GM19455 (cell line): ENCODE measurements around the gene PLXNA2.

Source experiments
- ATAC-seq: cut with Tn5 transposase; IDR thresholded peaks from one replicate; pipeline ENCODE4 v1.9.1; 2021; ENCODE audit not compliant: unreplicated experiment

PLXNA2 gene

DNA sequence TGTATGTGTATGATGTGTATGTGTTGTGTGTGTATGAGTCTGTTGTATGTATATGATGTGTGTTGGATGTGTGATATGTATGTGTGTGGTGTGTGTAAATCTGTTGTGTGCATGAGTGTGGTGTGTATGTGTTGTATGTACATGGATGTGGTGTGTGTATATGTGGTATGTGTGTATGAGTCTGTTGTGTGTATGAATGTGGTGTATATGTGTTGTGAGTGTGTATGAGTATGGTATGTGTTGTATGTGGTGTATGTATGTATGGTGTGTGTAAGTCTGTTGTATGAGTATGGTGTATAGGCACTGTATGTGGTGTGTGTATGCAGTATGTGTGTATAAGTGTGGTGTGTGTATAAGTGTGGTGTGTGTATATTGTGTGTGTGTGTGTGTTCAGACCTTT is 95.0 kb downstream of the PLXNA2 start:
- no peak for ATAC-seq

DNA sequence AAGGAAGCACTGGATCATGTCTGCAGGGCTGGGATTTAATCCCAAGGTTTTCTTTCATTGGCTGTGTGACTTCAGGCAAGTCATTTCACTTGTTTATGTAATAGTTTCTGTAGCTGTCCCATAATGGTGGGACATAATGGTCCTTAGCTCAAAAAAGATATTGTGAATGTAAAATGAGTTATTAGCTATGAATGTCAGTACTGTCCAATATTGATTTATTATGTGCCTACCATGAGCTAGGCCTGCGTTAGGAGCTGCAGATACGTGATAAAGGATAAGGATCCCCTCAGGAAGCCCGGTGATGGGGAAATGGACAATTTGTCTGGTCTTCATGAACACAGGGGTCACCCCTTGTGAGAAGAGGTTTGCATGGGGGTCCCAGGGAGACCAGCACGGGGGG is 95.8 kb downstream of the PLXNA2 start:
- ATAC-seq: no peak

DNA sequence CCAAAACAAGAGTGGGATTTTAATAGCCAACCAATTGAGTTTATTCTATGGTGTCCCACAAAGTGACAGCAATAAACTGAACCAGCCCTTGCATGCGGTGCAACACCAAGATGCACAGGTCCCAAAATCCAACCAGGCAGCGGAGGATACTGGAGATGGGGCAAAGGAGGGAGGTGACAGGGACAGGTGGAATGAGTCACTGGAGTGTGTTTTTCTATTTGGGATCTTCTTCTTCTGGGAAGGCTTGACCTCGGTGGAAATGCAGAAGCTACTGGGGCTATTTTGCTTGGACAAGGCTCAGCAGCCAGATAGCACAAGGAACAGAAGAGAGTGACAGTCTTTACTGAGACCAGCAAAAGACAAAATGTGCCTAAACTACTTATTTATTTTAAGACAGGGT is 97.5 kb downstream of the PLXNA2 start:
- no peak for ATAC-seq

DNA sequence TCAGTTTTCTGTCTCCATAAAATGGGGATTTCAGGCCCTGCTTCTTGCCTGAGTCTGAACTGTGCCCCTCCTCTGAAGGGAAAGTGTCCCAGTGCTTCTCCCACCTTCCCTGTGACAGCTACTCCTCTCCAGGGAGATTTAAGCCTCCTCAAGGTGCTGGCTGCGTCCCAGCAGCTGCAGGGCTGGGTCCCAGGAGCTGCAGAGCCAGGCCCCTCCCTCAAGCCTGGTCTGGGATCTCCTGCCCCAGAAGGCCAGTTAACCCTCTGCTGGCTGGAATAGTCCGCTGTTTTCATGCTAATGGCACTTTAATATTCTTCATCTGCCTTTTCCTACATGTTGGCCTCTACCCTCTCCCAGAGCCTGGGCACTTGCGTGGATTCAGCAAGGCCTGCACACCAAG is 99.0 kb downstream of the PLXNA2 start:
- ATAC-seq: no peak

DNA sequence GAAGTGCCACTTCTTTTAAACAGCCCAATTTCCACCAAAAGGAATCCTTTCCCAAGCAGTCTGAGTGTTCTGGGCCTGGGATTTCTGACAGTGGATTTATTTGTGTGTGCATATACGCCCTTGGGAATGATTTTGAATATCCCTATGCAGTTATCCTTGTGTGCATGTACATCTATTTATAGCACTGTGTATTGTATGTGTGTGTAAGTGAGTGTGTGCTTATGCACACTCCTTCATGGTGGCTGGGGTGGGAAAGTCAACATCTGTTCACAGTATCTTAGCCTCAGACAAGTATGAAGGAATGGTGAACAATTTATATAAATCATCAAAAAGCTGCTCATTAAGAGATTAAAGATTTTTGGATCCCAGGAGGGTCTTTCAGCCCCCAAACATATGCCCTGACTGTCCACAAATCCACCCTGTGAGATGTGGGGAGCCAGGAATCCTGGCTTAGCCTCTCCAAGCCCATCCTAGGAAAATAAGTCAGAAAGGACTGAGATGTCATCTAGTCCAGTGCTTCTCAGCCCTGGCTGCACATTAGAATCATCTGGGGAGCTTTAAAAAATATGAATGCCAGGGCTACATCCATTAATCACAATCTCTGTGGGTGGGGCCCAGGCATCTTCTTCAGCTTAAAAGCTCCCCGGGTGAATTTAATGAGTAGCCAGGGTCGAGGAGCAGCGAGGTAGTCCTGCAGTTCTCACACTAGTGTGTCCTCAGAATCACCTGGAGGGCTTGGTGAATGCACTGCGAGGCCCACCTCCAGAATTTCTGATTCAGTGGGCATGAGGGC is 101.4 kb downstream of the PLXNA2 start:
- no peak for ATAC-seq

- no peak for ATAC-seq
These were observed 102.5 kb downstream of the PLXNA2 start for GRCh38 chr1:208141610-208142192.

DNA sequence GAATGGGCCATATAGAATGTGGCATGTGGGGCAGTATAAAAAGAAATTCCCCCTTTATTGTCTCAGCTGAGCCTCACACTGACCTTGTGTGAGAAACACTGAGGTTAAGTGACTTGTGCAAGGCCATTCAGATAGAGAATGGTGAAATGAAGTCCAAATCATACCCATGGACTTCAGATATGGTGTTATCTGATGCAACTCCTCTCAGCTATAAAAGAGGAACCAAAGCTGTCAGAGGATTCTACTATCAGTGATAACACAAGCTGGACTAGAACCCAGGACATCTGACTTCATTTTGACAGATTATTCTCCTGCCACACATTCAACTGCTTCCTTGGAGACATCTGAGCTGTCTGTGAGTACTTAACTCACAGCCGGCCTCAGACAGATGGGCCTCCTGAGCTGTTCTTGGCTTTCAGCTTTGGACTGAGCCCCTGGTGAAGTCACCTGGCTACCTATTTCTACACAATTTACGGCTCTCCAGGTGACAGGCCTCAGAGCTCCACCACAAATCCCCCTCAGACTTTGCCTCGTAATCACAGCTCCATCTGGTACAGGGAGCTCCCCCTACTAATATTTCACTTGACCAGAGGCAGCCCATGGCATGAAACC is 104.6 kb downstream of the PLXNA2 start:
- no peak for ATAC-seq

GRCh38 chr1:208137193-208137592 is 107.0 kb downstream of the PLXNA2 start:
- no peak for ATAC-seq

DNA sequence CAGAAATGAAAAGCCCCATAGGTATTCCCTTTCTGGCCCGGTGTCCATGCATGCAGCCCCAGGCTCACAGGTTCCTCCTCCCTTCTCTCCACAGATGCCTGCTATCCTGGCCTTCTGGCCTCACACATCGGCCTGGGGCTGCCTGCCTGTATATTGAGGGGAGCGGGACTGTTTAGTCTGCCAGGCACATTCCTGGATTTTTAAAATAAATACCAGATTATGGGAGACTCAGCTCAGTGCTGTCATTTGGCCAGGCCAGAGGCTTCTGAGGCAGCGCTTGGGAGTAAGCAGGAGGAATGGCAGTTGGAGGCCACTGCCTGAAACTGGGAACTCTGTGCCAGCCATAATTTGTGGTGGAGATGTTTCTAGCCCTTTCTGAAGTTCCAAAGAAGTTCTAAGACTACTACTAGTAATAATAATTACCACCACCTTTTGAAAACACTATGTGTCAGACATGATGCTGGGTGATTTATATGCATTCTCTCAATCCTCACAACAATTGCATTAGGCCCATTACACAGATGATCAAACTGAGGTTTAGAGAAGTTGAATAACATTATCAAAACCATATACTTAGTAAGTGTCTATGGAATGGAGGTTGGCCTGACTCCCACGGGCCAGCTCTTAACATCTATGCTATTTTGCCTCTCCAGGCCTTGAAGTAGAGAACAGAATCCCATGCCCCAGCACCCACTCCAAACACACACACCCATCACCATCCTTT is 107.6 kb downstream of the PLXNA2 start:
- ATAC-seq: no peak

DNA sequence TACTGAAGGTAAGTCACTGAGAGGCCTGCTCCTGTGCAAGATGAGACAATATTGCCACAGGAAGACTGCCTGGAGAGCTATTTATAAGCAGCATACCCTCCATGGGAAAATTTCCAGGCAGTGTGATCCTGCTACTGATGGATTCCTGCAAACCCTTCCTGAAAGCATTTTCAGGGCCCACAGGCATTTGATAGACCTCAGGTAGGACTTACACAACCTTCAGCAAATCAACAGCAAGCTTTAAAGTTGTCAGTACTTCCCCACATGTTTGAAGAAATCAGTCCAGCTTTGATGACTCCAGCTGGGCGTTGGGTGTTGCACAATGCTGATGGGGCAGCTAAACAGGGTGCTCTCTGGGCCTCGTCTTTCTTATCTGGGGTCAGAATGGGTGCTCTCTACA is 108.8 kb downstream of the PLXNA2 start:
- no peak for ATAC-seq

DNA sequence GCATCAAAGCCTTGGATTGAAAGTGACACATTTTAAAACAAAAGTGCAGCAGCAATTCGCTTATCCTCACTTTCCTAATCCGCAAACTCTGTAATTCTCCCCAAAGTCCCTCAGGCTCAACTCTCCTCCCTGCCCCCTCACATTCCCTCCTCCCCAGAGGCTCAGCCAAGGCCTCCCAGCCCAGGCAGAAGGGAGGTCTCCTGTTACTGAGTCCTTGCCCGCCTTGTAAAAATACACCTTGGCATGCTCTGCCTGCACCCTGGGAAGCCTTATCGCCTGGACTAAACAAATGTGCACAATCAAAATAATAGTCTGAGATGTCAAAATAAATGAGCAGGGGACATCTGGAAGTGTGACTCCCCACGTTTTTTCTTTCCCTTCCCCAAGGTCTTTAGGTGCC is 109.7 kb downstream of the PLXNA2 start:
- ATAC-seq: no peak

DNA sequence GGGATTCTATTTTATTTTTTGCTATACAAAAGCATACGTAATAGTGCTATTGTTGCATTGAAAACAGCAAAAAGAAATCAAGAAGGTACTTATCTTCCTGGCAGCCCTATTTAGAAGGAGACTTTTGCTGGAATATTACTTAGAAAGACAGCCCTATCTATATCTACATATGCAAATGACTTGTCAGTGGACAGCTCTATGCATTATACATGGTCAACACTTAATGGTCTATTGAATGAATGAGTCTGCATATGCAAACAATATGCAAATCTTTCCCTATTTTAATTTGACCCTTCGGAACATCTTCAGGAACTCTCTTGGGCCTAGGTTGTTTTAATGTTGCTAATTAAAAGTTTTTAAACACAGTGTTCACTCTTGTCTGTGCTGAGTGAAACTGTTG is 110.8 kb downstream of the PLXNA2 start:
- no peak for ATAC-seq

DNA sequence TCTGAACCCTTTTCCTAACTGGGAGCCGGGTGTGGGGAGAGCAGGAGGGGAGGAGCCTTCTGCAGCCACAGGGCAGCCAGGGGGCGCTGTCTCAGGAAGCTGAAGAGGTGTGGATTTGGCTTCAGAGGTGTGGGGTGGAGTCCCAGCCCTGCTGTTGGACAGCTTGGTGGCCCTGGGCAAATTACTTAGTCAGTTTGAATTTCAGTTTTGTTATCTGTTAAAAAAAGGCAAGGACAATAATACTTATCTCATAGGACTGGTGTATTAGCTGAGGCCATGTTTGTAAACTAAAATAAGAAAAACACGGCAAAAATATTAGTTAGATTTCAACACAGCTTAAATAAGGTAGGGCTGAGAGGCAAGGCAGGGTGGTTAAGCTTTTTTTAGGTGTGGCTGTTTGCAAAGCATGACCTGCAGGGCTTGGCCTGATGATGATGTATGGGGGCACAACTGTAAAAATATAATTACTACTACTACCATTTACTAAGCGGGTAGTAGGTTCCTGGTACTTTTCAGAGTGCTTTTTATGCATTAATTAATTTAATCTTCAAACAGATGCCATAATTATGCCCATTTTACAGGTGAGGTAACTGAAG is 111.8 kb downstream of the PLXNA2 start:
- peak; percentile 92 for ATAC-seq

DNA sequence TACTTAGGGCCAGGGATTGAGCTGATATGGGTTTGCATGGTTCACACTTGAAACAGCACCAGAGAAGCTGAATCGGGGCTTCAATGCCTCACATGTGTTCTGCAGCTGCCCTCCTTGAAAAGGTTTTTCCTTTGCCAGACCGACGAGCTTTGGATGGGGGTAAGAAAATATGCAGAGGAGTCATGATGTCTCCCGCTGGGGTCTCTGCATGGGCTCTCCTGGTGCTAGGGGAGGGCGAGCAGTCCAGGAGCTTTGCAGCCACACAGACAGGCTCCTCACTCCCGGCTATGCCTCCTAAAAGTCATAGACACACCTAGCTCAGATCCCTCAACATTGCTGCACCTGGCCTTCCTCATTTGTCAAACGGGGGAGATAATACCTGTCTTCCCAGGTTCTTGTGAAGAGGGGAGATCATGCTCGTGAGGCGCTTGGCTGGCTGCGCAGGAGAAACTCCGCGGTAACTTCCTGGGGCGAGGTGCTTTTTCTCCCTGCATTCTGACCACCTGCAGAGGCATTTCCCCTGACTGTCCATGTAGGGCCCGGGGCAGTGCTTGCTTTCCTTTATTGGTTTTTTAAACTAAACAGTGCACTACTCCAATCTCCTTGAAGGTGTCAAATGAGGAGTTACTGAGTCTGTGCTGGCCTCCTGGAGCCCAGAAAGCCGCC is 112.4 kb downstream of the PLXNA2 start:
- ATAC-seq: peak; percentile 28

GRCh38 chr1:208129487-208129886 is 114.7 kb downstream of the PLXNA2 start:
- ATAC-seq: no peak

DNA sequence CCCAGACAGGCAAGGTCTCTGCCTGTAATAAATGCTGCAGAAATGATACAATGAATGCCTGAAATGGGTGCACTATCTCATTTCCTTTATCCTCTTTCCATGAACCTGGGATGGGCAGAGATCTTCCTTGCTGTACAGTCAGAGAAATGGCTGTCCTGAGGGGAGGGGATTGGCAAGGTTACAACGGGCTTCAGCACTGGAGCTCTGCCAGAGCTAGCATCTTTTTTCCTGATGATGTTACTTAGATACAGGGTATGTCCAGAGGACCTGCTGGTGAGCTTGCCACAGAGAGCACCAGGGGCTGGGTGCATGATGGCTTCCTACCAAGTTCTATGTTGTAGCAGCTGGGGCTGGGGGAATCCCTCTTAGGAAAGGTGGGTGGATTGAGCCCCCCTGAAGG is 115.1 kb downstream of the PLXNA2 start:
- no peak for ATAC-seq

DNA sequence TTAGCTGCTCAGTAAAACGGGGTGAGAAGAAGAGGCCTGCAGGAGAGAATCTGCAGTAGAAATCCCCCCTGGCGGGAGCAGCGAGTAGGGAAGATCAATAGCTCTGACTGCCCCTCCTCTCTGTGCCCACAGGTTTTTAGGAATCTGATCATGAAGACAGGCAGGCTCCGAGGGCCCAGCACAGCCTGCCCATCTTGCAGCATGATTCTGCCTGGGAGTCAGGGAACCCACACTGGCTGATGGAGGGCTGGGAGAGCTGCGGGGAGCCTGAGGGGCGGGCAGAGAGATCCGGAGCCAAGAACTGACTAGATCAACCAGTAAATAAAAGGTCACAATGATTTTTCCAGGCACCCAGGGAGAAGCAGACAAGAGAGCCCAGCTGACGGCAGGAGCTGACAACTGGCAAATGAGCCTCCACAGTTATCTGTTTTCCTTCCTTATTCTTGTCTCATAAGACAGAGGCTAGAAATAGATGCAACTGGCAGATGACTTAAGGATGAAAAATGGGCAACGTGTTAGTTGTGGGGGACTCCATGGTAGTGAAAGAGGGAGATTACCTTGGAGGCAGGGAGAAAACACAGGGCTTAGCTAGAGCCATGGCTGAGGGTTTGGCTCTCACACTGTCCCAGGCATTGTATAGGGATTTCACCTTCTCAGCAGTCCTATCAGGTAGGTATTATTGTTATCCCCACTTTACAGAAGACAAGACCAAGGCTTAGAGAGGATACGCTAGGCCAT is 116.2 kb downstream of the PLXNA2 start:
- no peak for ATAC-seq

DNA sequence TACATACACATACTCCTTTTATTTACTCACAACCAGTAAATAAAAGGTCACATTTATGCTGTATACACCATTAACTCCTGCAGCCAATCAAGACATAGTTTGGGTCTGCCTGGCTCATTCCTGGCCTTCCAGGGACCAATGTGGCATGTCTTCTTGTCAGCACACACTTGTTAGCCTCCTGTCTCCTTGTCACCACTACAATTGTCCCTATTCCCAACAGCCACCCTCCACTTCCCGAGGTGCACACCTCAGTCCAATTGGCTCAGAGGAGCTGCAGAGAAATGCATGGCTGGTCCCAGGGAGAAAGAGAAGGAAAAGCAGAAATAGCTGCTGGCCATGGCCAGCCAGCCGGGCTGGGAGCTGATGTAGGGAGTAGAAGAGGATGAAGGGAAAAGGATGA is 116.9 kb downstream of the PLXNA2 start:
- ATAC-seq: no peak

- ATAC-seq: no peak
These were observed 118.1 kb downstream of the PLXNA2 start for GRCh38 chr1:208126108-208126507.
